Activated T-helper 1 cell treated with anti-CD3 and anti-CD28 coated beads, Interleukin-12 subunit alpha, Interleukin-12 subunit beta, Interleukin-2, Interleukin-4 antibody, amounts not matched to agents 30 ng/mL and 10 ng/mL and 1 ng/mL, durations not matched to agents 14 hours and 24 hours and 36 hours (primary cell): ENCODE data around the gene SMIM43. TPM values are rescaled to one million over a fixed set of nuclear protein-coding genes. Genes with fewer than 3 reads are reported as not detected.
"Not testable (repeated sequence)": the region's sequence is repeated elsewhere in the genome, so short reads cannot be mapped to it uniquely, and the experiment has no call there.

Experiments used
- DNase-seq: peaks from one replicate; pipeline ENCODE4 v3.0.0; 2021; ENCODE audit warnings: low spot score
- H3K27ac Mint-ChIP-seq: one replicate; pipeline ENCODE4 v1.8.0; 2021; ENCODE audit warnings: mild to moderate bottlenecking, mixed read lengths
- H3K27me3 Mint-ChIP-seq: one replicate; pipeline ENCODE4 v1.8.0; 2022; ENCODE audit warnings: mild to moderate bottlenecking, moderate library complexity, mixed read lengths; ENCODE audit not compliant: insufficient read depth
- H3K36me3 Mint-ChIP-seq: one replicate; pipeline ENCODE4 v1.8.0; 2021; ENCODE audit warnings: low read depth, mixed read lengths
- H3K4me1 Mint-ChIP-seq: one replicate; pipeline ENCODE4 v1.8.0; 2021; ENCODE audit warnings: low read depth, mixed read lengths
- H3K4me3 Mint-ChIP-seq: one replicate; pipeline ENCODE4 v1.8.0; 2021; ENCODE audit warnings: mild to moderate bottlenecking, moderate library complexity, mixed read lengths
- H3K9me3 Mint-ChIP-seq: one replicate; pipeline ENCODE4 v1.8.0; 2021; ENCODE audit warnings: mixed read lengths
- intact Hi-C: fragments of 100-400 bp; cut with micrococcal nuclease; formaldehyde crosslinking; loops from one replicate; pipeline ENCODE4 v1.15.1; 2024
- total RNA-seq: library from RNA; stranded (reverse); gene quantifications from 2 replicates; pipeline ENCODE4 v1.2.3, GENCODE V29; 2022

SMIM43 gene
- total RNA-seq, 1 donor from 2014 or later, result not detected

GRCh38 chr4:121740796-121741409 lies 24.1 kb downstream of the SMIM43 start:
- H3K36me3 Mint-ChIP-seq, result no peaks in the 10 kb centered on the region
- DNase-seq, result no peak
- no peaks in the 10 kb centered on the region for H3K4me1 Mint-ChIP-seq
- H3K27me3 Mint-ChIP-seq, result peaks cover 23% of the 10 kb centered on the region
- intact Hi-C loops, result no loop called here
- no peak overlapping the region for H3K27ac Mint-ChIP-seq
- no peak overlapping the region for H3K4me3 Mint-ChIP-seq
- H3K9me3 Mint-ChIP-seq, result no peaks in the 10 kb centered on the region

- peaks cover 31% of the 10 kb centered on the region for H3K27me3 Mint-ChIP-seq
- H3K9me3 Mint-ChIP-seq, result no peaks in the 10 kb centered on the region
- intact Hi-C loops, result no loop called here
- H3K27ac Mint-ChIP-seq, result no peak overlapping the region
- H3K4me1 Mint-ChIP-seq, result no peaks in the 10 kb centered on the region
- no peak for DNase-seq
- H3K36me3 Mint-ChIP-seq, result no peaks in the 10 kb centered on the region
- H3K4me3 Mint-ChIP-seq, result no peak overlapping the region
Measured at GRCh38 chr4:121739575-121739974, 25.4 kb downstream of the SMIM43 start.

GRCh38 chr4:121738780-121739535 lies 26.0 kb downstream of the SMIM43 start:
- H3K4me3 Mint-ChIP-seq, result no peak overlapping the region
- H3K27me3 Mint-ChIP-seq, result peaks cover 31% of the 10 kb centered on the region
- H3K9me3 Mint-ChIP-seq, result no peaks in the 10 kb centered on the region
- H3K27ac Mint-ChIP-seq, result no peak overlapping the region
- intact Hi-C loops, result no loop called here
- H3K36me3 Mint-ChIP-seq, result no peaks in the 10 kb centered on the region
- no peak for DNase-seq
- H3K4me1 Mint-ChIP-seq, result no peaks in the 10 kb centered on the region

GRCh38 chr4:121737846-121738554 lies 27.0 kb downstream of the SMIM43 start:
- Mint-ChIP-seq H3K27ac (no peak overlapping the region), H3K4me3 (no peak overlapping the region), H3K4me1 (no peaks in the 10 kb centered on the region), H3K27me3 (peaks cover 25% of the 10 kb centered on the region), H3K9me3 (no peaks in the 10 kb centered on the region), H3K36me3 (no peaks in the 10 kb centered on the region)
- intact Hi-C loops, result no loop called here
- DNase-seq, result no peak

GRCh38 chr4:121736735-121737351 lies 28.1 kb downstream of the SMIM43 start:
- Mint-ChIP-seq H3K9me3 (no peaks in the 10 kb centered on the region), H3K4me3 (no peak overlapping the region), H3K27ac (no peak overlapping the region), H3K27me3 (peaks cover 21% of the 10 kb centered on the region), H3K4me1 (no peaks in the 10 kb centered on the region), H3K36me3 (no peaks in the 10 kb centered on the region)
- intact Hi-C loops, result loop anchor here (1.0 kb wide), 3 partner anchors 253 to 367 kb away; no protein-coding TSS in a partner anchor
- no peak for DNase-seq

GRCh38 chr4:121734571-121734970 lies 30.4 kb downstream of the SMIM43 start:
- Mint-ChIP-seq H3K4me1 (no peaks in the 10 kb centered on the region), H3K9me3 (no peaks in the 10 kb centered on the region), H3K27ac (no peak overlapping the region), H3K27me3 (peaks cover 31% of the 10 kb centered on the region), H3K4me3 (no peak overlapping the region), H3K36me3 (no peaks in the 10 kb centered on the region)
- intact Hi-C loops, result no loop called here
- DNase-seq, result no peak

- no peak overlapping the region for H3K4me3 Mint-ChIP-seq
- no peaks in the 10 kb centered on the region for H3K9me3 Mint-ChIP-seq
- no peaks in the 10 kb centered on the region for H3K36me3 Mint-ChIP-seq
- no peaks in the 10 kb centered on the region for H3K4me1 Mint-ChIP-seq
- peaks cover 31% of the 10 kb centered on the region for H3K27me3 Mint-ChIP-seq
- no peak overlapping the region for H3K27ac Mint-ChIP-seq
- intact Hi-C loops, result no loop called here
- DNase-seq, result no peak
Measured at GRCh38 chr4:121733942-121734341, 31.0 kb downstream of the SMIM43 start.

GRCh38 chr4:121729753-121730152 lies 35.2 kb downstream of the SMIM43 start:
- DNase-seq, H3K36me3 Mint-ChIP-seq, H3K4me1 Mint-ChIP-seq, H3K9me3 Mint-ChIP-seq, H3K27ac Mint-ChIP-seq, H3K4me3 Mint-ChIP-seq: not testable (repeated sequence)
- intact Hi-C loops, result loop anchor here (5.0 kb wide), 1 partner anchor 1572 kb away; no protein-coding TSS in a partner anchor
- peaks cover 10% of the 10 kb centered on the region for H3K27me3 Mint-ChIP-seq

- no peak overlapping the region for H3K27ac Mint-ChIP-seq
- H3K4me3 Mint-ChIP-seq, result no peak overlapping the region
- no peaks in the 10 kb centered on the region for H3K36me3 Mint-ChIP-seq
- intact Hi-C loops, result loop anchor here (5.0 kb wide), 1 partner anchor 1572 kb away; no protein-coding TSS in a partner anchor
- peaks cover 10% of the 10 kb centered on the region for H3K27me3 Mint-ChIP-seq
- no peak for DNase-seq
- H3K4me1 Mint-ChIP-seq, result peaks cover 6% of the 10 kb centered on the region
- no peaks in the 10 kb centered on the region for H3K9me3 Mint-ChIP-seq
Measured at GRCh38 chr4:121728798-121729226, 36.2 kb downstream of the SMIM43 start.

GRCh38 chr4:121728066-121728465 lies 36.9 kb downstream of the SMIM43 start:
- H3K27ac Mint-ChIP-seq, result no peak overlapping the region
- intact Hi-C loops, result loop anchor here (5.0 kb wide), 1 partner anchor 1571 kb away; no protein-coding TSS in a partner anchor
- peaks cover 10% of the 10 kb centered on the region for H3K27me3 Mint-ChIP-seq

GRCh38 chr4:121726642-121727268 lies 38.2 kb downstream of the SMIM43 start:
- peaks cover 10% of the 10 kb centered on the region for H3K27me3 Mint-ChIP-seq
- no peak overlapping the region for H3K27ac Mint-ChIP-seq
- no peaks in the 10 kb centered on the region for H3K9me3 Mint-ChIP-seq
- no peaks in the 10 kb centered on the region for H3K36me3 Mint-ChIP-seq
- peaks cover 6% of the 10 kb centered on the region for H3K4me1 Mint-ChIP-seq
- intact Hi-C loops, result loop anchor here (1.0 to 5.0 kb wide), 5 partner anchors 20 to 1569 kb away; no protein-coding TSS in a partner anchor
- DNase-seq, result no peak
- no peak overlapping the region for H3K4me3 Mint-ChIP-seq

More at GRCh38 chr4:121728066-121728465, 36.9 kb downstream of the SMIM43 start:
- Mint-ChIP-seq H3K4me1 (peaks cover 6% of the 10 kb centered on the region), H3K4me3 (no peak overlapping the region), H3K9me3 (no peaks in the 10 kb centered on the region), H3K36me3 (no peaks in the 10 kb centered on the region)
- no peak for DNase-seq

- no peak for DNase-seq
- no peaks in the 10 kb centered on the region for H3K36me3 Mint-ChIP-seq
- H3K4me3 Mint-ChIP-seq, result no peak overlapping the region
- no peaks in the 10 kb centered on the region for H3K9me3 Mint-ChIP-seq
- no peaks in the 10 kb centered on the region for H3K27me3 Mint-ChIP-seq
- H3K27ac Mint-ChIP-seq, result no peak overlapping the region
- peaks cover 6% of the 10 kb centered on the region for H3K4me1 Mint-ChIP-seq
- intact Hi-C loops, result loop anchor here (5.0 kb wide), 1 partner anchor 1567 kb away; no protein-coding TSS in a partner anchor
Measured at GRCh38 chr4:121724671-121725070, 40.3 kb downstream of the SMIM43 start.
